Cerebellar nuclear complex (tissue), 1 donor: ENCODE data around the gene SH3BP5L.

ENCODE experiments used
- DNase-seq, 2 experiments: peaks; one replicate each; lab custom pipeline; 2025; lab: John Stamatoyannopoulos, UW

SH3BP5L gene

DNA sequence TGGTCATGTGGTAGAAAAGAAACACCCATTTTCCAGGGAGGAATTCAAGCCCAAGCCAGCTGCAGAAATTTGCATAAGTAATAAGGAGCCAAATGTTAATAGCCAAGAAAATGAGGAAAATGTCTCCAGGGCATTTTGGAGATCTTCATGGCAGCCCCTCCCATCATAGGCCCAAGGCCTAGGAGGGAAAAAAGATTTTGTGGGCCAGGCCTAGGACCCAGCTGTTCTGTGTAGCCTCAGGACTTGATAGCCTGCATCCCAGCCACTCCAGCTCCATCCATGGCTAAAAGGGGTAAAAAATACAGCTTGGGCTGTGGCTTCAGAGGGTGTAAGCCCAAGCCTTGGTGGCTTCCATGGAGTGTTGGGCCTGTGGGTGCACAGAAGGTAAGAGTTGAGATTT lies 48.7 kb downstream of the SH3BP5L start:
- DNase-seq, result no peak

DNA sequence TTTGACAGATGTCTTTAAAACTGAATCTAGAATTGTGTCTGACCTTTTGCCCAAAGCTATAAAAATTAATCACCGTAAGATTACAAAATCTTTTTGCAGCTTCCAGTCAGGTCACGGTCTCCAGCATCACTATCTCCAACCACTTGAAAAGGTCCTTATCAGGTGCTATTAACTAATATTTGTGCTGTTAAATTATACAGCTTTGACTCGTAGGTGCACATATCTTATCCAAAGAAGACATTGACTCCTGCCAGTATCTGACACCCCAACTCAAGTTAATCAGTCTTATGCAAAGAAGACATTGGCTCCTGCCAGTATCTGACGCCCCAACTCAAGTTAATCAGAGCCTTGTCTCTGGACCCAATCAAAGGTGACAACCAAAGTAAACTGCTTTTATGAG lies 50.3 kb downstream of the SH3BP5L start:
- DNase-seq, result no peak
